Measurements from ENCODE around the gene GRIK4.

- TF ChIP-seq CTCF (IDR thresholded peaks at IDR 0.05; ENCODE audit: poor library complexity, severe bottlenecking): no peak
- no peak for TF ChIP-seq POLR2AphosphoS5 (IDR thresholded peaks at IDR 0.05)
- no peak for TF ChIP-seq TAF1 (IDR thresholded peaks at IDR 0.05; ENCODE audit: low read depth)
- TF ChIP-seq SMC3 (conservative IDR thresholded peaks at IDR 0.05; ENCODE audit: poor library complexity): no peak
- TF ChIP-seq RAD21 (conservative IDR thresholded peaks at IDR 0.05): no peak
- no peak for TF ChIP-seq EP300 (conservative IDR thresholded peaks at IDR 0.05; ENCODE audit: poor library complexity, severe bottlenecking)
- no peak for TF ChIP-seq EZH2 (IDR thresholded peaks at IDR 0.05; ENCODE audit: borderline replicate concordance, insufficient read depth, low read length, poor library complexity, severe bottlenecking)
- no peak for TF ChIP-seq REST (IDR thresholded peaks at IDR 0.05; ENCODE audit: borderline replicate concordance)
Observed at GRCh38 chr11:120615391-120615790, 103.8 kb downstream of the GRIK4 start.

All from neural cell (in vitro differentiated cells).